H1 (cell line): ENCODE measurements around the gene ABCC4. TPM values are rescaled to one million over a fixed set of nuclear protein-coding genes. Genes with fewer than 3 reads are reported as not detected.

ENCODE experiments used
- CTCF ChIA-PET: fragments of 300-600 bp; sonication (Branson Sonifier 250); formaldehyde crosslinking; loops from one replicate; lab custom pipeline; 2021; ENCODE audit not compliant: partially characterized antibody; lab: Charles Lee
- POLR2A ChIA-PET: fragments of 300-600 bp; sonication (Branson Sonifier 250); formaldehyde crosslinking; loops from one replicate; lab custom pipeline; 2021; ENCODE audit warnings: inconsistent platforms; ENCODE audit not compliant: partially characterized antibody; lab: Charles Lee
- DNase-seq, 2 experiments: peaks; one replicate each; pipeline versions ENCODE4 v3.0.0 to v3.0.0-alpha.2; 2010 to 2022; ENCODE audit warnings: low spot score in 2 of 2, low read depth in 1 of 2, mixed read lengths in 1 of 2
- FAIRE-seq: peaks from 2 replicates; lab custom pipeline; 2011; peaks lifted over from hg19 to GRCh38; lab: Jason Lieb, UNC
- H2AFZ ChIP-seq: 2 replicates; pipeline ENCODE4 v1.8.1; 2012; ENCODE audit warnings: low read length, inconsistent platforms
- H2AK5ac ChIP-seq: 2 replicates; pipeline ENCODE4 v1.6.1; 2013; ENCODE audit warnings: low read depth, low read length
- H2BK120ac ChIP-seq: replicated peaks from 2 replicates; pipeline ENCODE3; 2013; ENCODE audit warnings: low read depth, low read length, inconsistent platforms
- H2BK12ac ChIP-seq: 2 replicates; pipeline ENCODE4 v1.6.1; 2013; ENCODE audit warnings: low read depth, low read length
- H2BK15ac ChIP-seq: 2 replicates; pipeline ENCODE4 v1.6.1; 2013; ENCODE audit warnings: low read length
- H2BK20ac ChIP-seq: 2 replicates; pipeline ENCODE4 v1.6.1; 2013; ENCODE audit warnings: low read length
- H2BK5ac ChIP-seq: 2 replicates; pipeline ENCODE4 v1.6.1; 2013; ENCODE audit warnings: low read depth, low read length
- H3K14ac ChIP-seq: 2 replicates; pipeline ENCODE4 v1.6.1; 2013; ENCODE audit warnings: inconsistent platforms; ENCODE audit not compliant: insufficient read length
- H3K18ac ChIP-seq: 2 replicates; pipeline ENCODE4 v1.6.1; 2013; ENCODE audit warnings: low read length; ENCODE audit errors: extremely low read depth
- H3K23ac ChIP-seq: 2 replicates; pipeline ENCODE4 v1.6.1; 2013; ENCODE audit warnings: inconsistent platforms; ENCODE audit not compliant: insufficient read length
- H3K23me2 ChIP-seq: 2 replicates; pipeline ENCODE4 v1.6.1; 2013; ENCODE audit warnings: low read depth, low read length
- H3K27ac ChIP-seq: 2 replicates; pipeline ENCODE4 v1.6.1; 2011; ENCODE audit warnings: low read depth, low read length, inconsistent platforms
- H3K27me3 ChIP-seq, 4 experiments: replicated peaks in 1 of 4; 1 replicate in 1 of 4; 2 replicates in 3 of 4; pipeline versions ENCODE4 v1.6.1 to v1.8.1; 2011 to 2013; ENCODE audit warnings: low read length in 3 of 4, mild to moderate bottlenecking in 3 of 4, inconsistent platforms in 2 of 4, mixed read lengths in 2 of 4, moderate library complexity in 1 of 4; ENCODE audit not compliant: control insufficient read depth in 3 of 4, insufficient read depth in 3 of 4; ENCODE audit errors: extremely low read depth in 1 of 4
- H3K36me3 ChIP-seq, 4 experiments: 2 replicates each; pipeline versions ENCODE4 v1.6.1 to v1.8.1; 2011 to 2013; ENCODE audit warnings: mild to moderate bottlenecking in 4 of 4, low read length in 3 of 4, moderate library complexity in 2 of 4, control low read depth in 1 of 4, inconsistent platforms in 1 of 4; ENCODE audit not compliant: insufficient read depth in 4 of 4, control insufficient read depth in 2 of 4
- H3K4ac ChIP-seq: replicated peaks from 2 replicates; pipeline ENCODE3; 2013; ENCODE audit warnings: low read length, low read depth, mixed read lengths, inconsistent platforms; ENCODE audit not compliant: insufficient read length
- H3K4me1 ChIP-seq, 4 experiments: replicated peaks in 1 of 4; 1 replicate in 1 of 4; 2 replicates in 3 of 4; pipeline versions ENCODE4 v1.6.1 to v1.8.1; 2011 to 2013; ENCODE audit warnings: low read length in 3 of 4, inconsistent platforms in 2 of 4, mixed read lengths in 1 of 4; ENCODE audit not compliant: insufficient read depth in 4 of 4, control insufficient read depth in 3 of 4
- H3K4me2 ChIP-seq, 2 experiments: 2 replicates each; pipeline versions ENCODE4 v1.6.1 to v1.8.1; 2011 to 2013; ENCODE audit warnings: low read depth in 2 of 2, low read length in 2 of 2, control low read depth in 1 of 2, inconsistent platforms in 1 of 2, mild to moderate bottlenecking in 1 of 2; ENCODE audit not compliant: insufficient read depth in 1 of 2
- H3K4me3 ChIP-seq, 4 experiments: fragments of 200-600, 300-600 bp in 1 of 4; sonication (generic), shearing (Covaris generic), sonication (Bioruptor Twin) in 1 of 4; 2 replicates each; pipeline versions ENCODE4 v1.5.1 to v1.8.1; 2011 to 2016; ENCODE audit warnings: low read length in 4 of 4, low read depth in 3 of 4, control low read depth in 2 of 4, inconsistent platforms in 2 of 4, mild to moderate bottlenecking in 2 of 4, mixed read lengths in 1 of 4, moderate library complexity in 1 of 4; ENCODE audit not compliant: insufficient read depth in 2 of 4; ENCODE audit errors: extremely low read depth in 1 of 4
- H3K56ac ChIP-seq: replicated peaks from 2 replicates; pipeline ENCODE3; 2013; ENCODE audit warnings: low read depth, mild to moderate bottlenecking, mixed read lengths, low read length, inconsistent platforms; ENCODE audit not compliant: insufficient read length
- H3K79me1 ChIP-seq: 2 replicates; pipeline ENCODE4 v1.6.1; 2013; ENCODE audit warnings: low read depth, low read length, control low read depth
- H3K79me2 ChIP-seq, 2 experiments: 2 replicates each; pipeline versions ENCODE4 v1.6.1 to v1.8.1; 2012 to 2013; ENCODE audit warnings: low read length in 2 of 2, mild to moderate bottlenecking in 2 of 2, inconsistent platforms in 1 of 2; ENCODE audit not compliant: insufficient read depth in 2 of 2, control insufficient read depth in 1 of 2
- H3K9ac ChIP-seq, 4 experiments: replicated peaks in 1 of 4; 1 replicate in 1 of 4; 2 replicates in 3 of 4; pipeline versions ENCODE4 v1.6.1 to v1.8.1; 2011 to 2013; ENCODE audit warnings: low read depth in 3 of 4, low read length in 3 of 4, control low read depth in 2 of 4, mild to moderate bottlenecking in 2 of 4, moderate library complexity in 2 of 4, inconsistent platforms in 1 of 4; ENCODE audit errors: extremely low read depth in 1 of 4
- H3K9me3 ChIP-seq, 2 experiments: 2 replicates each; pipeline versions ENCODE4 v1.6.1 to v1.8.1; 2012 to 2013; ENCODE audit warnings: mild to moderate bottlenecking in 2 of 2, moderate library complexity in 2 of 2, control low read depth in 1 of 2, inconsistent platforms in 1 of 2, low read depth in 1 of 2, low read length in 1 of 2, mixed read lengths in 1 of 2; ENCODE audit not compliant: insufficient read depth in 2 of 2
- H4K20me1 ChIP-seq, 2 experiments: replicated peaks in 1 of 2; 2 replicates each; pipeline versions ENCODE3 to v1.8.1; 2011 to 2013; ENCODE audit warnings: inconsistent platforms in 2 of 2, low read length in 2 of 2, mild to moderate bottlenecking in 1 of 2; ENCODE audit not compliant: insufficient read depth in 2 of 2, control insufficient read depth in 1 of 2
- H4K5ac ChIP-seq: 2 replicates; pipeline ENCODE4 v1.6.1; 2013; ENCODE audit warnings: low read length, low read depth, mixed read lengths, inconsistent platforms; ENCODE audit not compliant: insufficient read length
- H4K8ac ChIP-seq: 2 replicates; pipeline ENCODE4 v1.8.0; 2013; ENCODE audit warnings: mild to moderate bottlenecking, moderate library complexity, low read length, inconsistent platforms; ENCODE audit not compliant: insufficient read depth; ENCODE audit errors: extremely low read depth
- H4K91ac ChIP-seq: replicated peaks from 2 replicates; pipeline ENCODE3; 2013; ENCODE audit warnings: low read length, mixed read lengths, inconsistent platforms; ENCODE audit not compliant: insufficient read length
- BACH1 ChIP-seq: IDR thresholded peaks from 2 replicates; pipeline ENCODE4 v1.6.1; 2012; ENCODE audit warnings: low read length, improper control_type of control experiment
- CBX5 ChIP-seq: fragments of 300-800, 300-1000 bp; sonication (generic); IDR thresholded peaks from 2 replicates; pipeline ENCODE4 v1.7.1; 2016; ENCODE audit warnings: antibody characterized with exemption, low read length, low read depth
- EGR1 ChIP-seq: IDR thresholded peaks from 2 replicates; pipeline ENCODE4 v1.6.1; 2011; ENCODE audit warnings: low read depth, low read length, borderline replicate concordance
- HDAC2 ChIP-seq, 2 experiments: fragments of 300-600 bp in 1 of 2; sonication (generic) in 1 of 2; IDR thresholded peaks; 2 replicates each; pipeline ENCODE4 v1.6.1; 2011 to 2012; ENCODE audit warnings: low read depth in 2 of 2, low read length in 2 of 2, mild to moderate bottlenecking in 2 of 2, moderate library complexity in 2 of 2, borderline replicate concordance in 1 of 2, inconsistent platforms in 1 of 2
- JUND ChIP-seq: IDR thresholded peaks from 2 replicates; pipeline ENCODE4 v1.6.1; 2011; ENCODE audit warnings: mild to moderate bottlenecking, improper control_type of control experiment, low read length
- KDM5A ChIP-seq: fragments of 200-600 bp; IDR thresholded peaks from 2 replicates; pipeline ENCODE4 v1.7.1; 2012; ENCODE audit warnings: mild to moderate bottlenecking, low read length, inconsistent platforms, mixed read lengths
- POLR2AphosphoS5 ChIP-seq: IDR thresholded peaks from 2 replicates; pipeline ENCODE4 v1.6.1; 2011; ENCODE audit warnings: low read depth, low read length
- SP1 ChIP-seq: IDR thresholded peaks from 2 replicates; pipeline ENCODE4 v1.6.1; 2011; ENCODE audit warnings: low read depth, low read length
- SRF ChIP-seq: IDR thresholded peaks from 2 replicates; pipeline ENCODE4 v1.6.1; 2011; ENCODE audit warnings: mild to moderate bottlenecking, low read depth, low read length, moderate library complexity
- ZNF274 ChIP-seq: IDR thresholded peaks from 2 replicates; pipeline ENCODE4 v1.7.0; 2012; ENCODE audit warnings: low read length, borderline replicate concordance; ENCODE audit errors: extremely low read depth
- WGBS, 2 experiments: shearing (Covaris generic) in 1 of 2; methylation state at CpG; one replicate each; pipeline versions ENCODE4 v1.1.6 to v1.1.7; 2013 to 2015; ENCODE audit warnings: low lambda C conversion rate in 2 of 2, mixed read lengths in 2 of 2, inconsistent platforms in 1 of 2, low coverage in 1 of 2, missing lambda C conversion rate in 1 of 2; ENCODE audit not compliant: insufficient replicate concordance in 2 of 2, insufficient coverage in 1 of 2, insufficient read length in 1 of 2; ENCODE audit errors: extremely low coverage in 1 of 2, missing lambda C conversion rate in 1 of 2; 5-methylcytosine and 5-hydroxymethylcytosine counted together
- polyA plus RNA-seq, 7 experiments: library from polyadenylated mRNA; depleted of rRNA in 3 of 7; stranded (reverse) in 5 of 7; unstranded in 2 of 7; fragments of >200 nt in 5 of 7; fragments of 200-250 nt in 2 of 7; gene quantifications; 1 replicate in 5 of 7; 2 replicates in 1 of 7; 4 replicates in 1 of 7; pipeline versions ENCODE4 v1.2.1 to v1.2.3, GENCODE V29; 2011 to 2013; ENCODE audit warnings: missing spikeins in 2 of 7, mixed read lengths in 2 of 7
- total RNA-seq: library from RNA; stranded (reverse); fragmentation: NEBNext Ultra II Directional; extraction: Animal tissue kit (Norgen Biotek cat#: 25700); gene quantifications from 2 replicates; pipeline ENCODE4 v1.2.1, GENCODE V29; 2021

Gene ABCC4
- total and polyA plus RNA-seq, 2 of the 8 experiments (the other 6 are each of a cell fraction or from before 2014, with no cell fraction given), result 4.0 to 14.1 TPM

GRCh38 chr13:95220611-95221010, 80.6 kb downstream of the ABCC4 start:
- H2BK15ac ChIP-seq, result no peak overlapping the region
- H3K23me2 ChIP-seq, result no peaks in the 10 kb centered on the region; the same call in 1 of the 2 replicates
- no peak overlapping the region for H3K23ac ChIP-seq
- H4K20me1 ChIP-seq, result no peaks in the 10 kb centered on the region
- H3K79me2 ChIP-seq, result no peaks in the 10 kb centered on the region
- H3K4ac ChIP-seq, result no peak overlapping the region
- POLR2A ChIA-PET, result no interaction called here
- H3K18ac ChIP-seq, result no peak overlapping the region
- WGBS, 2 experiments, result 82% methylated on average over 1 of the region's 1 CpG; no CpG with 5 or more reads in 1 of the 2 experiments
- no peak overlapping the region for H2BK12ac ChIP-seq
- H3K4me1 ChIP-seq, result no peaks in the 10 kb centered on the region
- no peak overlapping the region for H4K5ac ChIP-seq
- H3K9me3 ChIP-seq, result no peaks in the 10 kb centered on the region
- TF ChIP-seq SP1, result no peak
- no peak for TF ChIP-seq EGR1
- TF ChIP-seq SRF, result no peak
- no peak for TF ChIP-seq POLR2AphosphoS5
- TF ChIP-seq HDAC2 (IDR thresholded peaks at IDR 0.05; ENCODE audit: borderline replicate concordance in 1 of 2, low read depth in 2 of 2, low read length in 2 of 2), result no peak
- no peak for TF ChIP-seq BACH1
- TF ChIP-seq KDM5A, result no peak
- no peak for TF ChIP-seq ZNF274
- TF ChIP-seq CBX5, result no peak
- TF ChIP-seq JUND, result no peak
- H2AFZ ChIP-seq, result no peak overlapping the region
- no peaks in the 10 kb centered on the region for H3K27me3 ChIP-seq
- H4K91ac ChIP-seq, result no peak overlapping the region
- no peaks in the 10 kb centered on the region; the same call in 1 of the 2 replicates for H3K79me1 ChIP-seq
- no peak overlapping the region for H3K9ac ChIP-seq
- CTCF ChIA-PET, result interaction anchor here (0.5 kb wide), 1 partner anchor 160 kb away, joined by 3 read pairs; no protein-coding TSS in a partner anchor
- no peak overlapping the region for H2AK5ac ChIP-seq
- H2BK5ac ChIP-seq, result no peak overlapping the region
- DNase-seq (no peak), FAIRE-seq (no peak)
- no peak overlapping the region for H3K56ac ChIP-seq
- no peak overlapping the region for H2BK120ac ChIP-seq
- no peak overlapping the region for H3K4me2 ChIP-seq
- H3K27ac ChIP-seq, result no peak overlapping the region
- no peak overlapping the region for H3K4me3 ChIP-seq
- no peak overlapping the region for H4K8ac ChIP-seq
- H2BK20ac ChIP-seq, result no peak overlapping the region
- H3K36me3 ChIP-seq, result no peaks in the 10 kb centered on the region
- no peak overlapping the region for H3K14ac ChIP-seq
